CD4-positive, alpha-beta T cell treated with Interferon gamma for 1 hour (primary cell): ENCODE data around the gene MAPKAPK2.

Experiments
- DNase-seq: peaks from one replicate; pipeline ENCODE4 v3.0.0-alpha.2; 2020

Gene MAPKAPK2

DNA sequence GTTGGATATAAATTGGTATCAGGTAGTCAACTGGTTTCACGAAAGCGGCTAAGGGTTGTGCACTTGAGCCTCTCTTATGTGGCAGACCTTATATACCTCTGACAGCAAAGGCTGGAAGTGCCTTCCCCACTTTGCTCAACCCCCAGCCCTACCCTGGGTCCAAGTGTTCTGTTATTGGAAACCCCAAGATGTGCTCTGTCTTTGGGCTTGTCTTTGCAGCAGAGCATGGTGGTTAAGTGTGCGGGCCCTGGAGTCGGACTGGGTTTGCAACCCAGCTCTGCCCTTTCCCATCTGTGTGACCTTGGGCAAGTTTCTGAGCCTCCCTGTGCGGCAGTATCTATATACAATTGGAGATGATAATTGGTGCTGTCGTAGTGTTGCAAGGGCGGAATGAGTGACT lies 98.8 kb downstream of the MAPKAPK2 start:
- no peak for DNase-seq
